Left ventricle myocardium superior (tissue), 1 donor: ENCODE data around the gene LRPPRC. TPM values are rescaled to one million over a fixed set of nuclear protein-coding genes. Genes with fewer than 3 reads are reported as not detected.
A peak's percentile ranks its signal among the peaks of the same experiment; 100 is the strongest.

ENCODE experiments used
- ATAC-seq: fragments of 200-7000 bp; cut with Tn5 transposase; one replicate; pipeline ENCODE4 v1.9.1; 2020; ENCODE audit warnings: mild to moderate bottlenecking, moderate library complexity
- DNase-seq: peaks from one replicate; pipeline ENCODE4 v3.0.0-alpha.2; 2020
- intact Hi-C: fragments of 100-400 bp; cut with micrococcal nuclease; formaldehyde crosslinking; loops from one replicate; pipeline ENCODE4 v1.11.0; 2022
- total RNA-seq: library from RNA; stranded (reverse); fragmentation: NEBNext Ultra II Directional; extraction: Animal tissue kit (Norgen Biotek cat#: 25700); gene quantifications from one replicate; pipeline ENCODE4 v1.2.1, GENCODE V29; 2021
- donor health status: DM: no; HTN: yes; CAD: no; lungs with severe emphysema.

LRPPRC gene
- total RNA-seq, 1 donor from 2014 or later: 98.6 TPM

GRCh38 chr2:43880952-43881351 is 114.8 kb downstream of the LRPPRC start:
- intact Hi-C loops: no loop called here
- DNase-seq (no peak), ATAC-seq (no peak)

- DNase-seq (no peak), ATAC-seq (no peak)
- intact Hi-C loops: no loop called here
These were observed 115.3 kb downstream of the LRPPRC start for GRCh38 chr2:43880471-43880870.

- DNase-seq (no peak), ATAC-seq (no peak)
- intact Hi-C loops: no loop called here
These were observed 116.5 kb downstream of the LRPPRC start for GRCh38 chr2:43879261-43879660.

DNA sequence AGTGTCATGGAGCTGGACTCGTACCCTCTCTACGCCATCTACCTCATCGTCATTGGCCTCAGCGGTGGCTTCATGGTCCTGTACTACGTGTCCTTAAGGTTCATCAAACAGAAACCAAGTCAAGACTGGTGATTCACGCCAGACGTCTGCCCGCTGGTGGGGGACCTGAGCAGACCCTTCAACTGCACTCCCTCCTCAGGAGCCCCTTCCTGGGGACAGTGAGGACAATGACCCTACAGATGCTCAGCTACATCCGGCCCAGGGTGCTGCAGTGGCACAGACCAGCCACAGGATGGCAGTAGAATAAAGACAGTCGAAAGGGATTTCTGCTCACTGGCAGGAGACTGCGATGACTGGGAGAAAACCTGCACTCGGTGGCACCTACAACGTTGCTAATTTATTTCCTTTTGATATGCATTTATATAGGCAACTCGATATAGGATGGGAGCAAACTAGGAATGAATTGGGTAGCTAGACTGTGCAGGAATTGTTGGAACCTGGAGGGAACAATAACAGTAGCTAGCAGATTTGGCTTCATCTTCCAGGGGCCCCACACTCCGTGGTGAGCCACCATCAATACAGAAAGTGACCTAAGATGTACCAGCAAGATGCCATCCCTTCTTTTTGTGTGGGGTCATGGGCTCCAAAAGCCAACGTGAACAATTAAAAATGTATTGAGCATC is 117.9 kb downstream of the LRPPRC start:
- intact Hi-C loops: no loop called here
- ATAC-seq (peak; percentile 79), DNase-seq (peak; percentile 58)

DNA sequence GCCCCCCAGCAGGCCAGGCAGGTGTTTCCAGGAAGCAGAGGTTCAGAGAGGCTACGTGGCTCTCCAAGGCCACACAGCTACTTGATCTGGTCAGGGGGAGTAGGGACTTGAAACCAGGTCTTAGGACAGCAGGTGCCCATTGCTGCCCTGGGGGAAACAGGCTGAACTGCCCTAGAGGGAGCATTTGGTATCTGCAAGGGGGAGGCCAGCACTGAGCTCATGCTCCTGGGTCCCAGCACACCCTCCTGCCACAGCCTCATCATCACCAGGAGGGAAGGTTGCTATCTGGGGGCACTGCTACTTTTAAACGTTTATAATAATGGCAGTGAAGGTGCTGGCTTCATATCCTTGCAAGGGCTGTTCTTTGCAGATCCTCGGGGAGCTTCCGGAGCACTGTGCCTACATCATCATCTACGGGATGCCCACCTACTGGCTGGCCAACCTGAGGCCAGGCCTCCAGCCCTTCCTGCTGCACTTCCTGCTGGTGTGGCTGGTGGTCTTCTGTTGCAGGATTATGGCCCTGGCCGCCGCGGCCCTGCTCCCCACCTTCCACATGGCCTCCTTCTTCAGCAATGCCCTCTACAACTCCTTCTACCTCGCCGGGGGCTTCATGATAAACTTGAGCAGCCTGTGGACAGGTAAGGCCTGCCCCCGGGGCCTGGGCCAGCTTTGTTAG is 120.9 kb downstream of the LRPPRC start:
- intact Hi-C loops: no loop called here
- ATAC-seq: no peak
- no peak for DNase-seq

- intact Hi-C loops: no loop called here
- ATAC-seq (no peak), DNase-seq (no peak)
These were observed 123.6 kb downstream of the LRPPRC start for GRCh38 chr2:43872151-43872550.

GRCh38 chr2:43855292-43855691 is 140.5 kb downstream of the LRPPRC start:
- ATAC-seq (no peak), DNase-seq (no peak)
- intact Hi-C loops: no loop called here

- DNase-seq (no peak), ATAC-seq (no peak)
- intact Hi-C loops: no loop called here
These were observed 141.1 kb downstream of the LRPPRC start for GRCh38 chr2:43854671-43855070.

DNA sequence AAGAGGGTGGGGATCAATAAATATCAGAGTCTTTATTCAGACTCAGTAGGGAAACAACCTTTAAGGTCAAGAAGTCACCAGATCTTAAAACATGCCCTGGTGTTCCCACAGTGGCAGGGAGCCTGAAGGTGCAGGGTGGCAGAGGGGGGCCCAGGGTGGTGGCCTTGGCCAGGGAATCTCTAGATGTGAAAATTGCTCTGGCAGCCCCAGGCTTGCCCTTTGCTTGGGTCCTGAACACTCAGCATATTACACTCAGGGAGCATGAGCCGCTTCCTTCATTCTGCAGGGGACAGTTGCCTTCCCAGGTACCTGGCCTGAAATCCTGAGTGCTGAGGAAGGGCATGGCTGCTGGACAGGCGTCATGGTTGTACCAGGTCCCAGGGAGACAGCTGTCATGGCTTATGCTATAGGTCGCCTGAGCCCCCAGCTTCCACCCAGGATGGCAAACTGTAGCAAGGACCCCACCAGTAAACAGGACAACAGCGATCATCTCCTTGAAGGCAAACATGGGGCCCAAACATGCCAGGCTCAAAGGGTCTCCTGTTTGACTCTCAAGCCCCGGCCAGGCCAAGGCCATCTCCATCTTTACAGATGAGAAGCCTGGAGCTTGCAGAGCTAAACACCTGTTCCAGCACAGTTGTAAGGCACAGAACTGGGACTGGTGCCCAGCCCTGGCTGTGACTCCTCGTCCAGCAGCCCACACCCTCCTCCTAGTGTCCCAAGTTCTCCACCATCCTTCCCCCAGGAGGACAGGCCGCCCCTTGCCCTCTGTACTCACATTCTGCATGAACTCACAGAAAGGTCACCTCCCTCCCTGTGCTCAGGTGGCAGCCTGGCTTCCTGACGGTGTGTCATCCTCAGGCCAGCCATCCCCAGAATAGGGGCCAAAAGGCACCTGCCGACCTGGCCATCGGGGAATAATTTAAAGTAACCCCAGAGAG is 142.4 kb downstream of the LRPPRC start:
- ATAC-seq (no peak), DNase-seq (no peak)
- intact Hi-C loops: no loop called here

GRCh38 chr2:43852196-43852730 is 143.5 kb downstream of the LRPPRC start:
- no peak for ATAC-seq
- intact Hi-C loops: no loop called here
- DNase-seq: no peak

- no peak for DNase-seq
- intact Hi-C loops: no loop called here
- ATAC-seq: no peak
These were observed 144.5 kb downstream of the LRPPRC start for GRCh38 chr2:43851011-43851980.

- ATAC-seq (no peak), DNase-seq (no peak)
- intact Hi-C loops: no loop called here
These were observed 147.6 kb downstream of the LRPPRC start for GRCh38 chr2:43848214-43848613.

- intact Hi-C loops: no loop called here
- ATAC-seq (no peak), DNase-seq (no peak)
These were observed 149.5 kb downstream of the LRPPRC start for GRCh38 chr2:43846140-43846793.

- ATAC-seq (no peak), DNase-seq (no peak)
- intact Hi-C loops: no loop called here
These were observed 150.6 kb downstream of the LRPPRC start for GRCh38 chr2:43845181-43845580.

DNA sequence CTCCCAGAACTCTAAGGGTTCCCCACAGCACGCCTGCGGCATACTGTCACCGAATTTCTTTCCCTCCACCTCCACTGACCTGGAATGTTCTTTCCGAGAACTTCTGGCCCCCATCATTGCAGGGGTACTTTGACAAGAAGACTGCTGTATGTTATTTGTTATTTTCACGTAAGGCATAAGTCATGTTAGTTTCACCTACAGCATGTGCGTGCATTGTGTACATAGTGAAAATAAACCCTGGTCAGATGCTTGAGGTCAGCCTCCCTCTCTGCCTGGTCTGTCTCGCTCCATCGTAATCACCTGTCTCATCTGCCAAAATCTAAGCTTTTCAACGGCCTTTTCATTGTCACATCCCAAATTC is 152.9 kb downstream of the LRPPRC start:
- DNase-seq (no peak), ATAC-seq (no peak)
- intact Hi-C loops: no loop called here

GRCh38 chr2:43841949-43842865 is 153.6 kb downstream of the LRPPRC start:
- no peak for ATAC-seq
- intact Hi-C loops: no loop called here
- DNase-seq: no peak

DNA sequence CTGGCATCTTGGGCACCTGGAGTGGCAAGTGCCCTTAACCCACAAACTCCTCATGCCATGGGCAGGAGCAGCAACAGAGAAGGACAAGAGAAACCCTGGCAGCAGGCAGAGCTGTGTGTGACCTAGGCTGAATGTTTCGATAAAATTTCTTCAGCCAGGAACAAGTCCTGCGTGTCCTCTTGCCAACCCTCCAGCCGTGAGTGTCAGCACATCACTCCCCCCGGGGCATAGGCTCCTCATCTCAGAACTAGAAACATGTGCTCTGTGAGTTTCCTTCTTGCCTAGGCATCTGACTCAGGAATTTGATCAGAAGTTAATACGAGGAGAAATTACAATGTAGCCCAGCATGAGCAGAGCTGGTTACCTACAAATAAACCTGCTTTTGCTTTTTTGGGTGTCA is 154.8 kb downstream of the LRPPRC start:
- intact Hi-C loops: no loop called here
- DNase-seq (no peak), ATAC-seq (no peak)
